H1 (cell line): ENCODE results near the gene RNFT2. TPM values are rescaled to one million over a fixed set of nuclear protein-coding genes. Genes with fewer than 3 reads are reported as not detected.

Experiments used
- polyA plus RNA-seq, 7 experiments: library from polyadenylated mRNA; depleted of rRNA in 3 of 7; stranded (reverse) in 5 of 7; unstranded in 2 of 7; fragments of >200 nt in 5 of 7; fragments of 200-250 nt in 2 of 7; gene quantifications; 1 replicate in 5 of 7; 2 replicates in 1 of 7; 4 replicates in 1 of 7; pipeline versions ENCODE4 v1.2.1 to v1.2.3, GENCODE V29; 2011 to 2013; ENCODE audit warnings: missing spikeins in 2 of 7, mixed read lengths in 2 of 7
- total RNA-seq: library from RNA; stranded (reverse); fragmentation: NEBNext Ultra II Directional; extraction: Animal tissue kit (Norgen Biotek cat#: 25700); gene quantifications from 2 replicates; pipeline ENCODE4 v1.2.1, GENCODE V29; 2021
- TF ChIP-seq, protein P1 (sequence below): IDR thresholded peaks from 2 replicates; pipeline ENCODE4 v1.6.1; 2012; ENCODE audit warnings: low read length, inconsistent platforms

RNFT2 gene
- total and polyA plus RNA-seq, 2 of the 8 experiments (the other 6 are each of a cell fraction or from before 2014, with no cell fraction given), result 14.2 to 33.1 TPM

DNA sequence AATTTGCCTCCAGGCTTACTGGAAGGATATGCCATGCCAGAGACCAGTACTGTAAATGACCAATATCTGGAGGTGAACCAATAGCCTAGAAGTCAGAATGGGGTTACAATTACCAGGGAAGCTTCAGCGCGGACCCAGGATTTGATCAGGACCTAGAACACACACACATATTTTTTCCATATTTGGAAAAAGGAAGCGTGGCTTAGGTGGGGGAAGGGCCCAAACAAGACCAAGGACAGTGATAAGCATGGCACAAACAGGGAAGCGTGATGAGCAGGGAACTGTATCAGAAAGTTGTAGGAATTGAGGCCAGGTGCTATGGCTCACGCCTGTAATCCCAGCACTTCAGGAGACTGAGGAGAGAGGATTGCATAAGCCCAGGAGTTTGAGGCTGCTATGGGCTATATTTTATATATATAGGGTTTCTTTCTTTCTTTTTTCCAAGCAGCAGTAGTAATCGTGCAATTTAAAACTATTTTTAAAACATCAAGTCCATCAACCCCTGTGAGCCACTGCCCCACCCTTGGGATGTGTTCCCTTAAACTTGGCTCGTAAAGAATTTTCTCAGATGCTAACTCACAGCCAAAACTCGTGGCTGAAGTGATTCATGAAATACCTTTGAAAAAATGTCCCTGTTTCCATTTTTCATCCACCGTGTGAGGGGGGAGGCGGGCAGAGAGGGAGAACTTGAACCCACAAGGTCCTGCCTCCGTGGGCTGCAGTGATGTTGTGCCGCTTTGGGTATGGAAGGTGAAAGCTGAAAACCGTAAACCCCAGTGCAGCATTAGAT is 126.5 kb downstream of the RNFT2 start (continued):
- TF ChIP-seq, protein P1, sequence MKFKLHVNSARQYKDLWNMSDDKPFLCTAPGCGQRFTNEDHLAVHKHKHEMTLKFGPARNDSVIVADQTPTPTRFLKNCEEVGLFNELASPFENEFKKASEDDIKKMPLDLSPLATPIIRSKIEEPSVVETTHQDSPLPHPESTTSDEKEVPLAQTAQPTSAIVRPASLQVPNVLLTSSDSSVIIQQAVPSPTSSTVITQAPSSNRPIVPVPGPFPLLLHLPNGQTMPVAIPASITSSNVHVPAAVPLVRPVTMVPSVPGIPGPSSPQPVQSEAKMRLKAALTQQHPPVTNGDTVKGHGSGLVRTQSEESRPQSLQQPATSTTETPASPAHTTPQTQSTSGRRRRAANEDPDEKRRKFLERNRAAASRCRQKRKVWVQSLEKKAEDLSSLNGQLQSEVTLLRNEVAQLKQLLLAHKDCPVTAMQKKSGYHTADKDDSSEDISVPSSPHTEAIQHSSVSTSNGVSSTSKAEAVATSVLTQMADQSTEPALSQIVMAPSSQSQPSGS, result no peak
